OCI-LY3 (cell line): ENCODE results near the gene SPOCK1.

Experiments used
- H2AFZ ChIP-seq: fragments of 200-600, 300-600 bp; shearing (Covaris generic); 2 replicates; pipeline ENCODE4 v1.6.0; 2014; ENCODE audit warnings: antibody characterized with exemption, low read depth, low read length
- H3K27ac ChIP-seq: fragments of 200-600, 300-600 bp; sonication (generic); 2 replicates; pipeline ENCODE4 v1.5.1; 2014; ENCODE audit warnings: mild to moderate bottlenecking, low read length, moderate library complexity, mixed read lengths
- H3K27me3 ChIP-seq: fragments of 200-600, 300-600 bp; sonication (generic); 2 replicates; pipeline ENCODE4 v1.6.1; 2014; ENCODE audit warnings: low read depth, low read length, mixed read lengths
- H3K36me3 ChIP-seq: fragments of 200-600, 300-600 bp; sonication (generic); replicated peaks from 2 replicates; pipeline ENCODE3; 2014; ENCODE audit warnings: low read depth, low read length, mixed read lengths
- H3K4me1 ChIP-seq: fragments of 300-600, 200-600 bp; sonication (generic); 2 replicates; pipeline ENCODE4 v1.6.1; 2014; ENCODE audit warnings: low read length, mixed read lengths
- H3K4me2 ChIP-seq: fragments of 200-600, 300-600 bp; sonication (generic); 2 replicates; pipeline ENCODE4 v1.6.1; 2014; ENCODE audit warnings: low read length, mixed read lengths
- H3K4me3 ChIP-seq: fragments of 300-600, 200-600 bp; sonication (generic); 2 replicates; pipeline ENCODE4 v1.5.1; 2014; ENCODE audit warnings: antibody characterized with exemption, mild to moderate bottlenecking, low read length, moderate library complexity
- H3K79me2 ChIP-seq: fragments of 300-600, 200-600 bp; shearing (Covaris generic); 2 replicates; pipeline ENCODE4 v1.6.1; 2014; ENCODE audit warnings: mild to moderate bottlenecking, low read length, mixed read lengths
- H3K9ac ChIP-seq: fragments of 300-600, 200-600 bp; shearing (Covaris generic); 2 replicates; pipeline ENCODE4 v1.6.0; 2014; ENCODE audit warnings: mild to moderate bottlenecking, low read length, moderate library complexity
- H3K9me3 ChIP-seq: fragments of 200-600, 300-600 bp; shearing (Covaris generic); 2 replicates; pipeline ENCODE4 v1.6.1; 2014; ENCODE audit warnings: low read length, mixed read lengths; ENCODE audit not compliant: insufficient read depth
- H4K20me1 ChIP-seq: fragments of 200-600, 300-600 bp; sonication (generic); 2 replicates; pipeline ENCODE4 v1.6.1; 2016; ENCODE audit warnings: low read length, mixed read lengths; ENCODE audit not compliant: insufficient read depth
- EZH2phosphoT487 ChIP-seq: fragments of 200-600 bp; shearing (Covaris generic); IDR thresholded peaks from 2 replicates; pipeline ENCODE4 v1.6.1; 2018; ENCODE audit warnings: antibody characterized with exemption, mixed run types, low read depth
- TF ChIP-seq, protein P1 (sequence below): fragments of 200-600, 300-600 bp; sonication (generic); IDR thresholded peaks from 2 replicates; pipeline ENCODE4 v1.5.1; 2014; ENCODE audit warnings: antibody characterized with exemption, low read length, low read depth

The SPOCK1 gene

DNA sequence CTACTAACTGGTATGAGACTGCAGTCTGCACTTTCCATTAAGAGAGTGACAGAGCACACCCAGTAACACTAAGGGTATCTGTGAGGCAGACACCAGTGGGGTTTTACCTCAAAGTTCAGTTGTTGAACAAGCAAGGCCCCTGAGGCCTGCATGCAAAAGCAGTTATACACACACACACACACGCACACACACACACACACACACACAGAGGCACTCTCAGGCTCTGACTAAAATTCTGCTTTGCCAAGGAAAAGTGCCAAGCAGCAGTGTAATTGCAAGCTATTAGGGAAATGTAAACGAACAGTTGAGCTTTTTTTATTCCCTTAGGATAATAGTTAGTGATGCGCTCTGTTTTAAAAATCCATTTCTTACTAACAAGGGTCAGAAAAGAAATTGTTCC lies 377.1 kb downstream of the SPOCK1 start:
- Histone ChIP-seq H3K4me3 (no peak overlapping the region), H3K36me3 (no peaks in the 10 kb centered on the region), H3K9ac (no peak overlapping the region), H3K4me2 (no peak overlapping the region), H3K9me3 (no peaks in the 10 kb centered on the region), H2AFZ (no peak overlapping the region), H3K27ac (no peak overlapping the region), H3K4me1 (no peaks in the 10 kb centered on the region), H3K27me3 (no peaks in the 10 kb centered on the region; the same call in 1 of the 2 replicates), H3K79me2 (no peaks in the 10 kb centered on the region), H4K20me1 (no peaks in the 10 kb centered on the region)
- TF ChIP-seq, protein P1, sequence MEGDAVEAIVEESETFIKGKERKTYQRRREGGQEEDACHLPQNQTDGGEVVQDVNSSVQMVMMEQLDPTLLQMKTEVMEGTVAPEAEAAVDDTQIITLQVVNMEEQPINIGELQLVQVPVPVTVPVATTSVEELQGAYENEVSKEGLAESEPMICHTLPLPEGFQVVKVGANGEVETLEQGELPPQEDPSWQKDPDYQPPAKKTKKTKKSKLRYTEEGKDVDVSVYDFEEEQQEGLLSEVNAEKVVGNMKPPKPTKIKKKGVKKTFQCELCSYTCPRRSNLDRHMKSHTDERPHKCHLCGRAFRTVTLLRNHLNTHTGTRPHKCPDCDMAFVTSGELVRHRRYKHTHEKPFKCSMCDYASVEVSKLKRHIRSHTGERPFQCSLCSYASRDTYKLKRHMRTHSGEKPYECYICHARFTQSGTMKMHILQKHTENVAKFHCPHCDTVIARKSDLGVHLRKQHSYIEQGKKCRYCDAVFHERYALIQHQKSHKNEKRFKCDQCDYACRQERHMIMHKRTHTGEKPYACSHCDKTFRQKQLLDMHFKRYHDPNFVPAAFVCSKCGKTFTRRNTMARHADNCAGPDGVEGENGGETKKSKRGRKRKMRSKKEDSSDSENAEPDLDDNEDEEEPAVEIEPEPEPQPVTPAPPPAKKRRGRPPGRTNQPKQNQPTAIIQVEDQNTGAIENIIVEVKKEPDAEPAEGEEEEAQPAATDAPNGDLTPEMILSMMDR = no peak
- TF ChIP-seq EZH2phosphoT487 = no peak

DNA sequence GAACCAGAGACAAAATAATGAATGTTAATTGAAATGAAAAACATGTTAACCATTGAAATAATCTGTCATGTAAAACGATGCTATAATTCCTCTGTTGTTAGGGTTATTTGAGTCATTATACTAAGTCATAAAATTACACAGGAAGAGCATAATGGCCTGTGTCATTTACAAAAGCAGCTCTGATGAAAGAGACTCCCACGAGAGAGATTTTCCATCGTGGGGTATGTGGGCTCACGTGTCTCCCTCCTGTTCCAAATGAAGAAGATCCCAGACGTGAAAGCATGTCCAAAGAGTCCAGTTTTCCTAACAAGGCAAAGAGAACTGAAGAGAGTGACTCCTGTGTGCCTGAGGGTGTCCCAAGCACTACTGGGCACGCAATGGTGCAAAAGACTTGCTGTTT lies 379.8 kb downstream of the SPOCK1 start:
- no peaks in the 10 kb centered on the region for H3K36me3 ChIP-seq
- no peaks in the 10 kb centered on the region for H4K20me1 ChIP-seq
- H3K4me3 ChIP-seq = no peak overlapping the region
- TF ChIP-seq, protein P1 = no peak
- TF ChIP-seq EZH2phosphoT487 = no peak
- no peaks in the 10 kb centered on the region for H3K4me1 ChIP-seq
- no peaks in the 10 kb centered on the region for H3K9me3 ChIP-seq
- H2AFZ ChIP-seq = no peak overlapping the region
- H3K4me2 ChIP-seq = no peak overlapping the region
- H3K27ac ChIP-seq = no peak overlapping the region
- no peaks in the 10 kb centered on the region; the same call in 1 of the 2 replicates for H3K27me3 ChIP-seq
- no peaks in the 10 kb centered on the region for H3K79me2 ChIP-seq
- H3K9ac ChIP-seq = no peak overlapping the region

DNA sequence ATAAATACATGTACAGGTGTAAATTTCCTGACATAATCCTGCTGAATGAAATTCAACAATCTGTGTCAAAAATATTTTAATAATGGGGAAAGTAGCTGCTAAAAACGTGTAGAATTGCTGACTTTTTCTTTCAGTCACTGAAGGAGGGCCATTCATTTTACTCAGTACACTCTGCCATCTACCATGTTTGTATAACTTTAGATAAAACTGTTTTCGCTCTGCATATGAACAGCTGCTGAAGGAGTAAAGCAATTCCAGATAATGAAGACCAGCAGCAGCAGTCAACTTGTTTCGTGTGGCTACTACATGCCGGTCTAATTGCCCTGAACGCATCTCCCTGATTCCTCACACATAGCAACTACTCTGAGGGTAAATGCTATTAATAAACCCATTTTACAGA lies 380.5 kb downstream of the SPOCK1 start:
- Histone ChIP-seq H3K4me1 (no peaks in the 10 kb centered on the region), H3K27ac (no peak overlapping the region), H2AFZ (no peak overlapping the region), H3K9me3 (no peaks in the 10 kb centered on the region), H3K4me3 (no peak overlapping the region), H3K4me2 (no peak overlapping the region), H3K9ac (no peak overlapping the region), H3K79me2 (no peaks in the 10 kb centered on the region), H3K36me3 (no peaks in the 10 kb centered on the region), H4K20me1 (no peaks in the 10 kb centered on the region), H3K27me3 (no peaks in the 10 kb centered on the region; the same call in 1 of the 2 replicates)
- no peak for TF ChIP-seq EZH2phosphoT487
- TF ChIP-seq, protein P1 = no peak

DNA sequence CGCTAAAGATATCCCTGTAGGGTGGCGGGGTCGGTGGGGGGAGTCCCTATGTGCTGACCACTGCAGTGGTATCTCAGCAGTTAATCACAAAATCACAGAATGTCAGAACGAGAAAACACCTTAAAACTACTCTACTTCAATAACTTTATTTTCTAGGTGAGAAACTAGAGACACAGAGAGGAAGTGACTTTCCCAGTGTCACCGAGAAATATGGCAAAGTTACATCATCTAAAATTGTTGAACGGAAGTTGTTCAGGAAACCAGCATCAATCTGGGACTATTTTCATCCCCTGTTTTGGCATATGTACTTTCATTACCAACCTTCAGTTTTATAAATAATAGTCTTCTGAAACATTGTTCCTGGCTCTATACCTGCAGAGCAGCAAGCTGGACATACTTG lies 384.0 kb downstream of the SPOCK1 start:
- no peak for TF ChIP-seq EZH2phosphoT487
- TF ChIP-seq, protein P1 = no peak
- Histone ChIP-seq H3K4me1 (no peaks in the 10 kb centered on the region), H3K4me2 (no peak overlapping the region), H3K9me3 (no peaks in the 10 kb centered on the region), H3K79me2 (no peaks in the 10 kb centered on the region), H3K27me3 (no peaks in the 10 kb centered on the region), H4K20me1 (no peaks in the 10 kb centered on the region), H3K9ac (no peak overlapping the region), H3K27ac (no peak overlapping the region), H3K36me3 (no peaks in the 10 kb centered on the region), H2AFZ (no peak overlapping the region), H3K4me3 (no peak overlapping the region)
